IMR-90 (cell line): ENCODE data around the gene MECR. TPM values are rescaled to one million over a fixed set of nuclear protein-coding genes. Genes with fewer than 3 reads are reported as not detected.

Experiments used
- ATAC-seq: fragments of 200-7000 bp; cut with Tn5 transposase; 2 replicates; pipeline ENCODE4 v1.9.1; 2020; ENCODE audit warnings: low read depth, mild to moderate bottlenecking, moderate library complexity
- BruUV-seq: library from RNA; stranded (reverse); fragments of 400-500 nt; replicated peaks from 2 replicates; lab custom pipeline; 2021; lab: Mats Ljungman, UMichigan
- CTCF ChIA-PET: fragments of 300-600 bp; formaldehyde crosslinking; extraction: SDS; loops from one replicate; lab custom pipeline; 2021; ENCODE audit warnings: antibody characterized with exemption; lab: Yijun Ruan, JAX
- POLR2A ChIA-PET: fragments of 300-600 bp; sonication (Branson Sonifier 250); formaldehyde crosslinking; loops from one replicate; lab custom pipeline; 2022; ENCODE audit warnings: antibody characterized with exemption; ENCODE audit not compliant: unreplicated experiment; lab: Charles Lee
- DNase-seq: peaks from one replicate; pipeline ENCODE4 v3.0.0; 2013
- H2AFZ ChIP-seq: replicated peaks from 2 replicates; pipeline ENCODE3; 2013; ENCODE audit warnings: low read length, mild to moderate bottlenecking; ENCODE audit not compliant: poor library complexity
- H2AK5ac ChIP-seq: 2 replicates; pipeline ENCODE4 v1.6.1; 2013; ENCODE audit warnings: low read depth, low read length, inconsistent platforms
- H2AK9ac ChIP-seq: replicated peaks from 2 replicates; pipeline ENCODE3; 2013; ENCODE audit warnings: mild to moderate bottlenecking, low read depth, low read length, moderate library complexity; ENCODE audit not compliant: poor library complexity
- H2BK120ac ChIP-seq: 2 replicates; pipeline ENCODE4 v1.6.1; 2013; ENCODE audit warnings: low read depth, low read length, inconsistent platforms
- H2BK15ac ChIP-seq: 3 replicates; pipeline ENCODE4 v1.6.1; 2013; ENCODE audit warnings: low read depth, low read length, inconsistent platforms
- H2BK20ac ChIP-seq: 2 replicates; pipeline ENCODE4 v1.6.1; 2013; ENCODE audit warnings: low read depth, mild to moderate bottlenecking, inconsistent platforms, low read length, moderate library complexity
- H2BK5ac ChIP-seq: 2 replicates; pipeline ENCODE4 v1.6.1; 2013; ENCODE audit warnings: mild to moderate bottlenecking, low read depth, low read length, inconsistent platforms; ENCODE audit not compliant: poor library complexity, severe bottlenecking
- H3K14ac ChIP-seq: replicated peaks from 2 replicates; pipeline ENCODE4 v1.6.1; 2013; ENCODE audit warnings: low read depth, low read length, inconsistent platforms
- H3K18ac ChIP-seq: 2 replicates; pipeline ENCODE4 v1.6.1; 2013; ENCODE audit warnings: low read depth, low read length, control low read depth
- H3K23ac ChIP-seq: 2 replicates; pipeline ENCODE4 v1.6.1; 2013; ENCODE audit warnings: low read depth, low read length, inconsistent platforms
- H3K27ac ChIP-seq: 2 replicates; pipeline ENCODE4 v1.5.1; 2013; ENCODE audit warnings: mild to moderate bottlenecking, control low read depth, low read length; ENCODE audit not compliant: insufficient read depth
- H3K27me3 ChIP-seq: 2 replicates; pipeline ENCODE4 v1.6.1; 2013; ENCODE audit warnings: low read length; ENCODE audit not compliant: control insufficient read depth, insufficient read depth
- H3K36me3 ChIP-seq: 2 replicates; pipeline ENCODE4 v1.6.1; 2013; ENCODE audit warnings: low read length, mixed read lengths; ENCODE audit not compliant: control insufficient read depth, insufficient read depth
- H3K4ac ChIP-seq: 2 replicates; pipeline ENCODE4 v1.6.1; 2013; ENCODE audit warnings: low read depth, low read length, inconsistent platforms
- H3K4me1 ChIP-seq: 2 replicates; pipeline ENCODE4 v1.6.1; 2013; ENCODE audit warnings: low read length, mixed read lengths; ENCODE audit not compliant: control insufficient read depth, insufficient read depth
- H3K4me2 ChIP-seq: 2 replicates; pipeline ENCODE4 v1.6.1; 2013; ENCODE audit warnings: low read depth, mild to moderate bottlenecking, control low read depth, low read length, moderate library complexity
- H3K4me3 ChIP-seq: 2 replicates; pipeline ENCODE4 v1.5.1; 2013; ENCODE audit warnings: low read depth, mild to moderate bottlenecking, control low read depth, low read length, moderate library complexity; ENCODE audit not compliant: insufficient read depth
- H3K56ac ChIP-seq: 2 replicates; pipeline ENCODE4 v1.6.1; 2013; ENCODE audit warnings: low read length, inconsistent platforms; ENCODE audit not compliant: insufficient read depth; ENCODE audit errors: extremely low read depth
- H3K79me1 ChIP-seq, 2 experiments: 2 replicates each; pipeline ENCODE4 v1.6.1; 2013; ENCODE audit warnings: low read length in 2 of 2, inconsistent platforms in 1 of 2, low read depth in 1 of 2
- H3K9ac ChIP-seq: 2 replicates; pipeline ENCODE4 v1.6.1; 2013; ENCODE audit warnings: low read depth, low read length, control low read depth
- H3K9me1 ChIP-seq: 2 replicates; pipeline ENCODE4 v1.6.1; 2013; ENCODE audit warnings: low read length, inconsistent platforms; ENCODE audit not compliant: insufficient read depth
- H3K9me3 ChIP-seq: 2 replicates; pipeline ENCODE4 v1.6.1; 2013; ENCODE audit warnings: low read length; ENCODE audit not compliant: control insufficient read depth, insufficient read depth
- H4K20me1 ChIP-seq: 2 replicates; pipeline ENCODE4 v1.6.1; 2013; ENCODE audit warnings: low read length, inconsistent platforms; ENCODE audit not compliant: insufficient read depth
- H4K5ac ChIP-seq: 2 replicates; pipeline ENCODE4 v1.6.1; 2013; ENCODE audit warnings: mild to moderate bottlenecking, low read depth, low read length, control low read depth
- H4K8ac ChIP-seq, 2 experiments: 2 replicates each; pipeline ENCODE4 v1.6.1; 2013; ENCODE audit warnings: low read depth in 2 of 2, low read length in 2 of 2, control low read depth in 1 of 2, inconsistent platforms in 1 of 2
- H4K91ac ChIP-seq: 2 replicates; pipeline ENCODE4 v1.6.1; 2013; ENCODE audit warnings: low read depth, low read length, inconsistent platforms; ENCODE audit not compliant: insufficient read depth
- CHD1 ChIP-seq: IDR thresholded peaks from 2 replicates; pipeline ENCODE4 v1.6.1; 2012; ENCODE audit warnings: low read depth, low read length, improper control_type of control experiment
- POLR2A ChIP-seq: IDR thresholded peaks from 2 replicates; pipeline ENCODE4 v1.6.1; 2012; ENCODE audit warnings: mild to moderate bottlenecking, low read depth, low read length
- SMC3 ChIP-seq: fragments of 150-350 bp; IDR thresholded peaks from 2 replicates; pipeline ENCODE4 v1.6.1; 2016; ENCODE audit warnings: low read depth, mild to moderate bottlenecking, antibody characterized with exemption, low read length, moderate library complexity
- WGBS, 2 experiments: methylation state at CpG; one replicate each; pipeline versions ENCODE4 v1.1.5 to v1.1.7; 2013; ENCODE audit warnings: missing lambda C conversion rate in 2 of 2; ENCODE audit not compliant: insufficient read length in 1 of 2; ENCODE audit errors: extremely low coverage in 2 of 2; 5-methylcytosine and 5-hydroxymethylcytosine counted together
- dilution Hi-C: fragments of 300-500 bp; cut with HindIII; formaldehyde crosslinking; loops from one replicate; pipeline ENCODE4 v1.14.3; 2018; ENCODE audit warnings: low sequenced_read_pairs; ENCODE audit not compliant: unreplicated experiment
- in situ Hi-C: fragments of 300-500 bp; cut with MboI; formaldehyde crosslinking; loops from 3 replicates; pipeline ENCODE4 v1.14.3; 2019; ENCODE audit warnings: low sequenced_read_pairs, inconsistent platforms, mixed read lengths
- intact Hi-C: fragments of 100-400 bp; cut with micrococcal nuclease; formaldehyde crosslinking; loops from 2 replicates; pipeline ENCODE4 v1.10.0; 2022
- polyA plus RNA-seq, 3 experiments: library from polyadenylated mRNA; depleted of rRNA; stranded (reverse); fragments of >200 nt; gene quantifications; 2 replicates each; pipeline ENCODE4 v1.2.3, GENCODE V29; 2012; ENCODE audit warnings: low replicate concordance in 1 of 3
- total RNA-seq: library from RNA; depleted of rRNA; stranded (reverse); fragments of >200 nt; gene quantifications from 2 replicates; pipeline ENCODE4 v1.2.3, GENCODE V29; 2012

Gene MECR
- total and polyA plus RNA-seq, 2 of the 4 experiments (the other 2 are of a cell fraction), result 20.3 to 24.8 TPM

DNA sequence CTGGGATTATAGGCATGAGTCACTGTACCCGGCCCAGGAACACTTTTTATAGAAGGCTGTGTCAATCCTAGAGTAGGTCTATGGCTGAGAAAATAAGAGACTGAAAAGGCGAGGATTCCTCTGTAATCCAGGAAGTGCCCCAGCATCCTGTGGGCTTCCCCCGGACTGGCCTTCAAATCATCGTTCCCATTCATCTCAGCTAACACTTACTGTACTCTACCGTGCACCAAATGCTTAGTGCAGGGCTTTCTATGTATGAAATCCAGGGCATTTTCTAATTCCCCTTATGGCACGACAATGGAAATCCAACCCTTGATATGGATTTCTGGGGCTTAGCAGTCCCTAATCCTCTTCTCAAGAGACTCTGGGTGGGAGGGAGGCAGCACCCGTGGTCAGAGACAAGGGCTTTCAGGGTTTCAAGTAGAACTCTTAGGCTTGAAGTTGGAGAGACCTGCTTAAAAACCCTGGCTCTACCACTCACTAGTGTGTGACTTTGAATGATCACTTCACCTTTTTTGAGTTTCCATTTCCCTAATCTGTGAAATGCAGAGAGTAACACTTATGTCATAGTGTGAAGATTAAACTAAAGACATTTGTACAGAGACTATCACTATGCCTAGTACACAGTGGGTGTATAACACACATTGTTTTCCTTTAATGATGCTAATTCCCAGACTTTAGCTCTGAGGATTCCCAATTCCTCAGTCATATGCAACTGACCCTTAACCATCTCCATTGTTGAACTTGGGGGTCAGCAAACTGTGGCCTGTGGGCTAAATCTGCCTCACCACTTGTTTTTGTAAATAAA is 20.3 kb downstream of the MECR start:
- H2AK9ac ChIP-seq, result no peak overlapping the region
- in situ Hi-C loops, result no loop called here
- CTCF ChIA-PET, result interaction anchor here (0.6 to 1.9 kb wide), 2 partner anchors 181 to 328 kb away, joined by 5 to 6 read pairs; no protein-coding TSS in a partner anchor
- peaks cover 11% of the 10 kb centered on the region for H3K4me1 ChIP-seq
- no peak overlapping the region for H3K23ac ChIP-seq
- POLR2A ChIA-PET, result no interaction called here
- BruUV-seq, result no TSS peak
- H3K27ac ChIP-seq, result no peak overlapping the region
- H3K18ac ChIP-seq, result no peak overlapping the region
- no peak overlapping the region for H2BK20ac ChIP-seq
- H4K8ac ChIP-seq, result no peak overlapping the region
- no peak overlapping the region for H2AK5ac ChIP-seq
- no peaks in the 10 kb centered on the region for H4K20me1 ChIP-seq
- no peak overlapping the region for H2BK15ac ChIP-seq
- ATAC-seq (peak; percentile 7; the same call in 1 of the 2 replicates), DNase-seq (no peak)
- peaks cover 10% of the 10 kb centered on the region for H3K9me1 ChIP-seq
- no peak overlapping the region for H3K4me3 ChIP-seq
- no peaks in the 10 kb centered on the region for H3K27me3 ChIP-seq
- no peak overlapping the region for H2AFZ ChIP-seq
- dilution Hi-C loops, result no loop called here
- TF ChIP-seq CHD1, result no peak
- no peak for TF ChIP-seq POLR2A
- no peak for TF ChIP-seq SMC3
- H2BK120ac ChIP-seq, result no peak overlapping the region
- H2BK5ac ChIP-seq, result no peak overlapping the region
- H3K14ac ChIP-seq, result no peak overlapping the region
- H3K9ac ChIP-seq, result no peak overlapping the region
- no peak overlapping the region for H3K4ac ChIP-seq
- H3K56ac ChIP-seq, result no peak overlapping the region
- no peak overlapping the region for H3K4me2 ChIP-seq
- no peak overlapping the region for H4K91ac ChIP-seq
- H3K79me1 ChIP-seq, result peaks cover 0 to 5% of the 10 kb centered on the region in 2 experiments; a peak in 1 of 4 replicates
- peaks cover 20% of the 10 kb centered on the region for H3K36me3 ChIP-seq
- no CpG with 5 or more reads among the region's 7 CpGs for WGBS, 2 experiments
- intact Hi-C loops, result no loop called here
- H3K9me3 ChIP-seq, result no peaks in the 10 kb centered on the region
- no peak overlapping the region for H4K5ac ChIP-seq
